Fibroblast of mammary gland (primary cell): ENCODE measurements around the gene GAS2L1.
A peak's percentile ranks its signal among the peaks of the same experiment; 100 is the strongest.

Experiments
- DNase-seq: peaks from one replicate; pipeline ENCODE4 v3.0.0-alpha.2; 2010; ENCODE audit warnings: low read depth
- H3K4me3 ChIP-seq: 2 replicates; pipeline ENCODE4 v1.5.1; 2011; ENCODE audit warnings: low read depth, mild to moderate bottlenecking, low read length, moderate library complexity; ENCODE audit not compliant: control insufficient read depth
- TF ChIP-seq, protein P1 (sequence below): conservative IDR thresholded peaks from 2 replicates; pipeline ENCODE4 v1.5.1; 2011; ENCODE audit warnings: low read depth, low read length, inconsistent platforms; ENCODE audit not compliant: control insufficient read depth, insufficient read depth

GAS2L1 gene

GRCh38 chr22:29268511-29269229 lies 37.8 kb upstream of the GAS2L1 start:
- peak; percentile 65 for DNase-seq
- H3K4me3 ChIP-seq = peak overlapping the region; percentile 91
- TF ChIP-seq, protein P1, sequence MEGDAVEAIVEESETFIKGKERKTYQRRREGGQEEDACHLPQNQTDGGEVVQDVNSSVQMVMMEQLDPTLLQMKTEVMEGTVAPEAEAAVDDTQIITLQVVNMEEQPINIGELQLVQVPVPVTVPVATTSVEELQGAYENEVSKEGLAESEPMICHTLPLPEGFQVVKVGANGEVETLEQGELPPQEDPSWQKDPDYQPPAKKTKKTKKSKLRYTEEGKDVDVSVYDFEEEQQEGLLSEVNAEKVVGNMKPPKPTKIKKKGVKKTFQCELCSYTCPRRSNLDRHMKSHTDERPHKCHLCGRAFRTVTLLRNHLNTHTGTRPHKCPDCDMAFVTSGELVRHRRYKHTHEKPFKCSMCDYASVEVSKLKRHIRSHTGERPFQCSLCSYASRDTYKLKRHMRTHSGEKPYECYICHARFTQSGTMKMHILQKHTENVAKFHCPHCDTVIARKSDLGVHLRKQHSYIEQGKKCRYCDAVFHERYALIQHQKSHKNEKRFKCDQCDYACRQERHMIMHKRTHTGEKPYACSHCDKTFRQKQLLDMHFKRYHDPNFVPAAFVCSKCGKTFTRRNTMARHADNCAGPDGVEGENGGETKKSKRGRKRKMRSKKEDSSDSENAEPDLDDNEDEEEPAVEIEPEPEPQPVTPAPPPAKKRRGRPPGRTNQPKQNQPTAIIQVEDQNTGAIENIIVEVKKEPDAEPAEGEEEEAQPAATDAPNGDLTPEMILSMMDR = no peak

DNA sequence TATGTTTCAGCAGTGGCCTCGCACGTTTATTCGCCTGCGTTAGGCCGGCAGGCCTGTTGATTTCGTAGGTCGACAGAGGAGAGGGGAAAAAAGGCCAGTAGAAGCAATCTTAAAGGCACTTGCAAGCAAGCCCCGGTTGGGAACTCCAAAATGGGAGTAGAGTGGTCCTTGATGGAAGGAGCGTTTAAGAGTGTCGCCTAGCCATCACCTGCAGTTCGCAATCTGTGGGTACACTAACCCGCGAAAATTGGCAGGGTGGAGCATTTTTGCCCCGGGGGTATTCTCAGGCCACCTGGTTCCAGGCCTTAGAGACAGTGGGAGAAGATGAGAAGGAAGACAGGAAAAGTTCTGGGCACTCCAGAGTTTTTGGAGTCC lies 37.2 kb upstream of the GAS2L1 start:
- TF ChIP-seq, protein P1 = no peak
- peak overlapping the region; percentile 91 for H3K4me3 ChIP-seq
- DNase-seq = no peak

- H3K4me3 ChIP-seq = peak overlapping the region; percentile 91
- DNase-seq = peak; percentile 28
- TF ChIP-seq, protein P1 = no peak
These were observed 36.5 kb upstream of the GAS2L1 start for GRCh38 chr22:29269731-29270474.

GRCh38 chr22:29270475-29271271 lies 35.8 kb upstream of the GAS2L1 start:
- DNase-seq = peak; percentile 42
- H3K4me3 ChIP-seq = peak overlapping the region; percentile 91
- TF ChIP-seq, protein P1 = no peak

DNA sequence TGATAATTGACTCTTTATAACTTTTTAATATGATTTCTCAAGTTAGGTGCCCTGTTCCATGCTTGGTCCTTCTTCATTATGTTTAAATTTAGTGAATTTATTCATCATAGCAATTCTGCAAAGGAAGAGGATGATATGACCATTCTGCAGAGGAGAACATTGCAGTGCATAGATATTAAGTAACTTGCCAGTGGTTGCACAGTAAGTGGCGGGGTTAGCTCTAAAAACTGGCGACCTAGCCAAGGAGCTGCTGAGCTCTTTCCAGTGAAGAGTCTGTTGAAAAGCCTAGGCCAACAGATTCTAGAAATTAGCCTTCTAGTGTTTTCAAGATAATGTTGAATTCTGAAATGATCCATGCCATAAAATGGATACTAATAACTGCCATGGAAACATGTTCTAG lies 33.8 kb upstream of the GAS2L1 start:
- TF ChIP-seq, protein P1 = no peak
- no peak overlapping the region for H3K4me3 ChIP-seq
- DNase-seq = no peak

- DNase-seq = peak; percentile 24
- TF ChIP-seq, protein P1 = no peak
- no peak overlapping the region for H3K4me3 ChIP-seq
These were observed 31.3 kb upstream of the GAS2L1 start for GRCh38 chr22:29275167-29275566.
